Activated T-cell treated with anti-CD3 and anti-CD28 coated beads for 24 hours (primary cell): ENCODE results near the gene CCDC102B.

ENCODE experiments used
- DNase-seq: peaks from one replicate; pipeline ENCODE4 v3.0.0-alpha.2; 2020; ENCODE audit warnings: low read depth

The CCDC102B gene

GRCh38 chr18:69097349-69097748 is 299.5 kb downstream of the CCDC102B start:
- DNase-seq: no peak

GRCh38 chr18:69102959-69103358 is 305.1 kb downstream of the CCDC102B start:
- DNase-seq: no peak
